Keratinocyte (primary cell): ENCODE measurements around the gene SPATA6L. TPM values are rescaled to one million over a fixed set of nuclear protein-coding genes. Genes with fewer than 3 reads are reported as not detected.

Experiments used
- DNase-seq: peaks from one replicate; pipeline ENCODE4 v3.0.0-alpha.2; 2011; ENCODE audit warnings: low read depth, missing footprints, low spot score
- FAIRE-seq: peaks from 2 replicates; lab custom pipeline; 2011; peaks lifted over from hg19 to GRCh38; lab: Jason Lieb, UNC
- H2AFZ ChIP-seq: 2 replicates; pipeline ENCODE4 v1.6.0; 2012; ENCODE audit warnings: low read length, control low read depth, inconsistent platforms; ENCODE audit not compliant: control insufficient read depth
- H3K27ac ChIP-seq: 2 replicates; pipeline ENCODE4 v1.5.1; 2011; ENCODE audit warnings: low read length; ENCODE audit not compliant: control insufficient read depth, insufficient read depth
- H3K27me3 ChIP-seq: 3 replicates; pipeline ENCODE4 v1.6.0; 2011; ENCODE audit warnings: low read length; ENCODE audit not compliant: control insufficient read depth, insufficient read depth; ENCODE audit errors: extremely low read depth
- H3K36me3 ChIP-seq, 2 experiments: 2 replicates in 1 of 2; 3 replicates in 1 of 2; pipeline ENCODE4 v1.5.1; 2011; ENCODE audit warnings: low read length in 2 of 2, mild to moderate bottlenecking in 1 of 2; ENCODE audit not compliant: control insufficient read depth in 2 of 2, insufficient read depth in 2 of 2; ENCODE audit errors: extremely low read depth in 1 of 2
- H3K4me1 ChIP-seq: 3 replicates; pipeline ENCODE4 v1.5.1; 2011; ENCODE audit warnings: low read length; ENCODE audit not compliant: control insufficient read depth, insufficient read depth; ENCODE audit errors: extremely low read depth
- H3K4me2 ChIP-seq: 3 replicates; pipeline ENCODE4 v1.6.0; 2011; ENCODE audit warnings: low read depth, low read length; ENCODE audit not compliant: control insufficient read depth, insufficient read depth; ENCODE audit errors: extremely low read depth
- H3K4me3 ChIP-seq, 3 experiments: fragments of 200-600 bp in 1 of 3; sonication (generic) in 1 of 3; 2 replicates in 2 of 3; 3 replicates in 1 of 3; pipeline ENCODE4 v1.5.1; 2011 to 2016; ENCODE audit warnings: low read length in 3 of 3, mild to moderate bottlenecking in 3 of 3, control low read depth in 2 of 3, inconsistent platforms in 1 of 3, low read depth in 1 of 3, mixed read lengths in 1 of 3, mixed run types in 1 of 3, moderate library complexity in 1 of 3; ENCODE audit not compliant: control insufficient read depth in 2 of 3, insufficient read depth in 2 of 3; ENCODE audit errors: extremely low read depth in 1 of 3
- H3K79me2 ChIP-seq: 2 replicates; pipeline ENCODE4 v1.6.0; 2012; ENCODE audit warnings: low read length; ENCODE audit not compliant: control insufficient read depth, insufficient read depth
- H3K9ac ChIP-seq: 3 replicates; pipeline ENCODE4 v1.6.0; 2011; ENCODE audit warnings: low read length; ENCODE audit not compliant: control insufficient read depth, insufficient read depth; ENCODE audit errors: extremely low read depth
- H3K9me1 ChIP-seq: 3 replicates; pipeline ENCODE4 v1.6.0; 2011; ENCODE audit warnings: low read length; ENCODE audit not compliant: control insufficient read depth, insufficient read depth; ENCODE audit errors: extremely low read depth
- H3K9me3 ChIP-seq: 2 replicates; pipeline ENCODE4 v1.5.1; 2012; ENCODE audit warnings: low read depth, low read length; ENCODE audit not compliant: control insufficient read depth
- H4K20me1 ChIP-seq: 3 replicates; pipeline ENCODE4 v1.6.0; 2011; ENCODE audit warnings: low read length; ENCODE audit not compliant: control insufficient read depth, insufficient read depth; ENCODE audit errors: extremely low read depth
- EZH2 ChIP-seq: IDR thresholded peaks from one replicate; pipeline ENCODE4 v1.6.1; 2012; ENCODE audit warnings: inconsistent platforms, mild to moderate bottlenecking, low read length, moderate library complexity
- dilution Hi-C: fragments of 300-500 bp; cut with MboI; formaldehyde crosslinking; loops from one replicate; pipeline ENCODE4 v1.7.0; 2020; ENCODE audit warnings: low sequenced_read_pairs; ENCODE audit not compliant: extremely low pct_ligation_motif_present
- polyA plus RNA-seq, 5 experiments: library from polyadenylated mRNA; depleted of rRNA in 3 of 5; stranded (reverse) in 3 of 5; stranded (forward) in 1 of 5; unstranded in 1 of 5; fragments of >200 nt; gene quantifications; 1 replicate in 1 of 5; 2 replicates in 3 of 5; 3 replicates in 1 of 5; pipeline versions ENCODE4 v1.2.1 to v1.2.3, GENCODE V29; 2011 to 2012; ENCODE audit warnings: missing spikeins in 2 of 5, low read depth in 1 of 5, low replicate concordance in 1 of 5
- TF ChIP-seq, protein P1 (sequence below), 3 experiments: IDR thresholded peaks in 1 of 3; conservative IDR thresholded peaks in 1 of 3; optimal IDR thresholded peaks in 1 of 3; 2 replicates in 2 of 3; 3 replicates in 1 of 3; pipeline versions ENCODE3 to v1.5.1; 2011; ENCODE audit warnings: low read length in 3 of 3, mild to moderate bottlenecking in 3 of 3, moderate library complexity in 2 of 3, control low read depth in 1 of 3, inconsistent platforms in 1 of 3; ENCODE audit not compliant: insufficient read depth in 2 of 3; ENCODE audit errors: extremely low read depth in 1 of 3

The SPATA6L gene
- polyA plus RNA-seq, 1 donor (not counting 4 experiments of a cell fraction or from before 2014, with no cell fraction given) = 0.92 TPM

DNA sequence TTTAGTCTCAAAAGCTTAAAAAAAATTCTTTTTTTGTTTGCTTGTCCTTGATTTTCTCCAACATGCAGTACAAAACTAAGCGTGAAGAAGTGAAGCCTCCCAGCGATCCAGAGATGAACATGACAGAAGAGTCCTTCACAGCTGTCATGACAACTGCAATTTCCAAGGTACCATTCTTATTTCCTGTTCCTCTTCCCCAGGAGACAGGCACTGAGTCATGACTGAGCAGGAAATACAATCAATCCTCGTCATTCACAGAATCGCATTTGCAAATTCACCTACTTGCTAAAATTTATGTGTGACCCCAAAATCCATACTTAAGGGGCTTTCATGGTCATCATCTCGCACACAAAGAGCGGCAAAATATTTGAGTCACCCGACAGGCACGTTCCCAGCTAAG is 98.7 kb downstream of the SPATA6L start:
- TF ChIP-seq, protein P1, sequence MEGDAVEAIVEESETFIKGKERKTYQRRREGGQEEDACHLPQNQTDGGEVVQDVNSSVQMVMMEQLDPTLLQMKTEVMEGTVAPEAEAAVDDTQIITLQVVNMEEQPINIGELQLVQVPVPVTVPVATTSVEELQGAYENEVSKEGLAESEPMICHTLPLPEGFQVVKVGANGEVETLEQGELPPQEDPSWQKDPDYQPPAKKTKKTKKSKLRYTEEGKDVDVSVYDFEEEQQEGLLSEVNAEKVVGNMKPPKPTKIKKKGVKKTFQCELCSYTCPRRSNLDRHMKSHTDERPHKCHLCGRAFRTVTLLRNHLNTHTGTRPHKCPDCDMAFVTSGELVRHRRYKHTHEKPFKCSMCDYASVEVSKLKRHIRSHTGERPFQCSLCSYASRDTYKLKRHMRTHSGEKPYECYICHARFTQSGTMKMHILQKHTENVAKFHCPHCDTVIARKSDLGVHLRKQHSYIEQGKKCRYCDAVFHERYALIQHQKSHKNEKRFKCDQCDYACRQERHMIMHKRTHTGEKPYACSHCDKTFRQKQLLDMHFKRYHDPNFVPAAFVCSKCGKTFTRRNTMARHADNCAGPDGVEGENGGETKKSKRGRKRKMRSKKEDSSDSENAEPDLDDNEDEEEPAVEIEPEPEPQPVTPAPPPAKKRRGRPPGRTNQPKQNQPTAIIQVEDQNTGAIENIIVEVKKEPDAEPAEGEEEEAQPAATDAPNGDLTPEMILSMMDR (optimal IDR thresholded peaks at IDR 0.05 in 1 of 3, IDR thresholded peaks at IDR 0.05 in 1 of 3, conservative IDR thresholded peaks at IDR 0.05 in 1 of 3; ENCODE audit: extremely low read depth in 1 of 3, insufficient read depth in 2 of 3, low read length in 3 of 3) = no peak
- TF ChIP-seq EZH2 = no peak
- Histone ChIP-seq H2AFZ (no peak overlapping the region), H3K27ac (no peak overlapping the region), H3K4me3 (no peak overlapping the region), H4K20me1 (no peaks in the 10 kb centered on the region), H3K79me2 (no peaks in the 10 kb centered on the region), H3K36me3 (no peaks in the 10 kb centered on the region), H3K9ac (no peak overlapping the region), H3K9me3 (no peaks in the 10 kb centered on the region), H3K4me2 (no peak overlapping the region), H3K27me3 (no peaks in the 10 kb centered on the region), H3K4me1 (no peaks in the 10 kb centered on the region), H3K9me1 (no peaks in the 10 kb centered on the region)
- dilution Hi-C loops = no loop called here
- DNase-seq (no peak), FAIRE-seq (no peak)

DNA sequence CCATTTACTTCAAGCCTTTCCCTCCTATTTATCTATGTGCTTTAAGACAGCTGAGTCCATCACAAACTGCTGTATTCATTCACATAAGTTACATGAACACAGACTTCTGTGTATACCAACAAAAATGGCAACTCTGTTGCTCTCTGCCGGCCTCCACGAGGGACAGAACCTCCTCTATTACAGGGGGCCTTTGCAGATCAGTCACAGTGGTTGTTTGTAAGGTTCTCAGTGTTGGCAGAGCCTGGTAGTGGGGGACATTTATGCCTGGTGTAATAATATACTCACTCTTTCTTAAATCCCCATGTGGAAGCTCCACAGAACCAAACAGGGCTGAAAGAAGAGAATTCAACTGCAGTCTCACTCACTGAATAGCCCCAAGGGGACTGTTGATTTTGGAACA is 99.5 kb downstream of the SPATA6L start:
- Histone ChIP-seq H2AFZ (no peak overlapping the region), H3K4me2 (no peak overlapping the region), H3K36me3 (no peaks in the 10 kb centered on the region), H3K27me3 (no peaks in the 10 kb centered on the region), H4K20me1 (no peaks in the 10 kb centered on the region), H3K9me1 (no peaks in the 10 kb centered on the region), H3K9ac (no peak overlapping the region), H3K79me2 (no peaks in the 10 kb centered on the region), H3K4me1 (no peaks in the 10 kb centered on the region), H3K27ac (no peak overlapping the region), H3K4me3 (no peak overlapping the region), H3K9me3 (no peaks in the 10 kb centered on the region)
- DNase-seq (no peak), FAIRE-seq (no peak)
- dilution Hi-C loops = no loop called here
- no peak for TF ChIP-seq EZH2
- TF ChIP-seq, protein P1 (optimal IDR thresholded peaks at IDR 0.05 in 1 of 3, IDR thresholded peaks at IDR 0.05 in 1 of 3, conservative IDR thresholded peaks at IDR 0.05 in 1 of 3; ENCODE audit: extremely low read depth in 1 of 3, insufficient read depth in 2 of 3, low read length in 3 of 3) = no peak
